ENCODE data around the gene PTPRU. TPM values are rescaled to one million over a fixed set of nuclear protein-coding genes. Genes with fewer than 3 reads are reported as not detected.

The PTPRU gene
- total and polyA plus RNA-seq, 2 experiments from 2014 or later = 8.0 to 105 TPM

- no peak for TF ChIP-seq REST (IDR thresholded peaks at IDR 0.05; ENCODE audit: unreplicated experiment)
- TF ChIP-seq JUNB (IDR thresholded peaks at IDR 0.05; ENCODE audit: unreplicated experiment) = no peak
- no peak for TF ChIP-seq ZNF462 (CRISPR knock-in tag; IDR thresholded peaks at IDR 0.05)
These were observed 12.1 kb downstream of the PTPRU start (continued) for GRCh38 chr1:29248409-29248808.

- peak; percentile 97 for DNase-seq (ENCODE audit: low spot score)
- H3K4me1 ChIP-seq (ENCODE audit: insufficient read depth) = peaks cover 29% of the 10 kb centered on the region
- no peaks in the 10 kb centered on the region for H3K27me3 ChIP-seq (ENCODE audit: insufficient read depth)
- peak; percentile 95 for ATAC-seq
- Mint-ChIP-seq H3K4me1 (peaks cover 38% of the 10 kb centered on the region), H3K9me3 (no peaks in the 10 kb centered on the region; the same call in 2 of the 3 replicates), H3K4me3 (peak overlapping the region; percentile 43; the same call in 2 of the 3 replicates), H3K27ac (peak overlapping the region; percentile 95), H3K27me3 (ENCODE audit: insufficient read depth, low read depth, poor library complexity) (peaks cover 14% of the 10 kb centered on the region), H3K36me3 (ENCODE audit: low read depth) (no peaks in the 10 kb centered on the region; the same call in 2 of the 3 replicates)
- H3K27ac ChIP-seq (ENCODE audit: low read depth) = peak overlapping the region; percentile 96
- H3K36me3 ChIP-seq (ENCODE audit: insufficient read depth) = no peaks in the 10 kb centered on the region
- peak overlapping the region; percentile 78 for H3K4me2 ChIP-seq
- H3K4me3 ChIP-seq = peak overlapping the region; percentile 37
- no peaks in the 10 kb centered on the region for H3F3A ChIP-seq (replicated peaks; ENCODE audit: low read depth)
- no peaks in the 10 kb centered on the region for H4K20me1 ChIP-seq (replicated peaks; ENCODE audit: insufficient read depth)
- H3K9me2 ChIP-seq (ENCODE audit: insufficient read depth) = no peaks in the 10 kb centered on the region
- H2AFZ ChIP-seq = no peak overlapping the region
- no peaks in the 10 kb centered on the region for H3K79me2 ChIP-seq (replicated peaks; ENCODE audit: insufficient read depth)
- TF ChIP-seq ZNF462 (CRISPR knock-in tag; IDR thresholded peaks at IDR 0.05) (no peak), ZNF331 (CRISPR knock-in tag; IDR thresholded peaks at IDR 0.05; ENCODE audit: low read depth) (no peak)
These were observed 12.9 kb downstream of the PTPRU start for GRCh38 chr1:29249170-29249691.

Measured in GM23338 (cell line).